Activated naive CD8-positive, alpha-beta T cell treated with anti-CD3 and anti-CD28 coated beads for 36 hours (primary cell): ENCODE results near the gene OARD1. TPM values are rescaled to one million over a fixed set of nuclear protein-coding genes. Genes with fewer than 3 reads are reported as not detected.
"Not testable (repeated sequence)": the region's sequence is repeated elsewhere in the genome, so short reads cannot be mapped to it uniquely, and the experiment has no call there.

Experiments used
- DNase-seq: peaks from one replicate; pipeline ENCODE4 v3.0.0; 2021
- H3K27ac Mint-ChIP-seq: one replicate; pipeline ENCODE4 v1.8.0; 2022; ENCODE audit warnings: mild to moderate bottlenecking, moderate library complexity, mixed read lengths
- H3K27me3 Mint-ChIP-seq: one replicate; pipeline ENCODE4 v1.8.0; 2022; ENCODE audit warnings: mild to moderate bottlenecking, mixed read lengths
- H3K36me3 Mint-ChIP-seq: one replicate; pipeline ENCODE4 v1.8.0; 2021; ENCODE audit warnings: mild to moderate bottlenecking, mixed read lengths
- H3K4me1 Mint-ChIP-seq: one replicate; pipeline ENCODE4 v1.8.0; 2021; ENCODE audit warnings: mixed read lengths
- H3K4me3 Mint-ChIP-seq: one replicate; pipeline ENCODE4 v1.8.0; 2022; ENCODE audit warnings: mild to moderate bottlenecking, moderate library complexity, mixed read lengths
- H3K9me3 Mint-ChIP-seq: one replicate; pipeline ENCODE4 v1.8.0; 2022; ENCODE audit warnings: mixed read lengths
- total RNA-seq, 2 experiments: library from RNA; stranded (reverse); gene quantifications; one replicate each; pipeline ENCODE4 v1.2.3, GENCODE V29; 2021

OARD1 gene
- total RNA-seq, 2 experiments from 2014 or later = 43.7 to 44.2 TPM

DNA sequence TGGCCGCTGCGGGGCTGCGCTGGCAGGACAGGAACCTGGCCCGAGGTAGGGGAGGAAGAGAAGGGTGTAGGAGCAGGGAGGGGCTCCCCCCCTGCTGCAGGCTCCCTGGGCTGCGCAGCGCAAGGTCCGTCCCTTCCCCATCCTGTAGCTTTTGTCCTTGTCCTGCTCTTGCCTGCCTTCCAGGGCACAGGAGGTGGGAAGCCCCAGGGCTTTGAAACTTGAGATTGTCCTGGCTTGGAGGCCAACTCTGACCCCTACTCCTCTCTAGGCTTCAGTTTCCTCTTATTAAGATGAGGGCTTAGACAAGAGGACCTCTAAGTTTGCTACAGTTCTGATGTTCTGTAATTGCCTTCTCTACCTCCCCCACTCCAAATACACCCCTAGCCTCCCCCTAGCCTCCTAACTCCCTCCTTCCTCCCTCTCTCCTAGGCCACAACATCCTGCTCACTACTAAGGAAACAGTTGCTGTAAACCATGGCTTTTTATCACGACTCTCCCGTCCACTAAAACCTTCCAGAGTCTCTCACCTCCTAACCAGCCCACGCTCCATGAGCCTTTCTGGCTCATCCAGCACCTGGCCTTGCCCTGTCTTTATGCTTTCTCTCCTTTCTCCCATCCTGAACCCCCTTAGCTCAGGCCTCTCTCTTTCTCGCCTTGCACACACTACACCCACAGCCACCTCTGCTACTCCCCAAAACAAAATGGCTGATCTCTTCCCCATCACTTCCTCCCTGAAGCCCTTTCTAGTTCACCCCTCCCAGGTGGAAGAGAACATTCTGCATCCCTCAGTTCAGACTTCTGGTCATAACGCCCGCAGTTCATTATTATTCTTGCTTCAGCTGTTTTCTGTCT lies 43.4 kb downstream of the OARD1 start:
- no peak for DNase-seq
- no peaks in the 10 kb centered on the region for H3K27me3 Mint-ChIP-seq
- peak overlapping the region; percentile 86 for H3K4me3 Mint-ChIP-seq
- no peaks in the 10 kb centered on the region for H3K36me3 Mint-ChIP-seq
- H3K9me3 Mint-ChIP-seq = no peaks in the 10 kb centered on the region
- peak overlapping the region; percentile 62 for H3K27ac Mint-ChIP-seq
- H3K4me1 Mint-ChIP-seq = peaks cover 17% of the 10 kb centered on the region

DNA sequence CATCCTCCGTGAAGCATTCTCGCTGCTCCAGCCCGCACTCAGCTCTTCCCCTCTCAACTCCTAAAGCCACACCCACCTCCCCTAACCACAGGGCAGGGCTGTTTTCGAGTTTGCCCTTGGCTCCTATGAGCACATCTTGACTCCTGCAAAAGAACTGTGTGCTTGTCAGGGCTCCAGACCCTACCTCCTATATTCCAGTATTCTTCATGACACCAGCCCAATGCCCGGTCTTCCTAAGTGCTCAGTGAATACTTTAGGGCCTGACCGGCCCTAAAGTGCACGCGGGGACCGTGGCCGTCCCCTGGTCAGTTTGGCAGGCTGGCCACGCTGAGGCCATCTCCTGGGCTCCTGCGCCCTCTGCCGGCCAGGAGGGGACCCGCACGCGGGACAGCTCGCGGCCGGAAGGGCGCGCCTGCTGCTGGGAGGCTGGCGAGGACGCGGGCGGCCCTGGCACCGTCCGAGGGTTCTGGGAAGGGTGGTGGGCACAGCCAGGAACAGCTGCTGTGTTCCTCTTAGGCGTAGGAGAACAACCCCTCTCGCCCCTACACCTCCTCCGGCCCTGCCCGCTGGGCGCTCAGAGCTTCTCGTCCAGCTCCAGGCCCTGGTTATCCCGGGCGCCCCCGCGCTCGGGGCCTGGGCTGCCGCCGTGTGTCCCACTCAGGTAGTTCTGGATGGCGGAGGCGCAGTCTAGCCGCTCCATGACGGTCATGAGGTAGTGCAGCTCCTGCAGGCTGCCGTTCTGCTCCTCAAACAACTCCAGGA lies 44.2 kb downstream of the OARD1 start:
- H3K4me3 Mint-ChIP-seq = peak overlapping the region; percentile 86
- H3K9me3 Mint-ChIP-seq = no peaks in the 10 kb centered on the region
- no peaks in the 10 kb centered on the region for H3K36me3 Mint-ChIP-seq
- peaks cover 17% of the 10 kb centered on the region for H3K4me1 Mint-ChIP-seq
- peak overlapping the region; percentile 78 for H3K27ac Mint-ChIP-seq
- H3K27me3 Mint-ChIP-seq = no peaks in the 10 kb centered on the region
- peak; percentile 83 for DNase-seq

DNA sequence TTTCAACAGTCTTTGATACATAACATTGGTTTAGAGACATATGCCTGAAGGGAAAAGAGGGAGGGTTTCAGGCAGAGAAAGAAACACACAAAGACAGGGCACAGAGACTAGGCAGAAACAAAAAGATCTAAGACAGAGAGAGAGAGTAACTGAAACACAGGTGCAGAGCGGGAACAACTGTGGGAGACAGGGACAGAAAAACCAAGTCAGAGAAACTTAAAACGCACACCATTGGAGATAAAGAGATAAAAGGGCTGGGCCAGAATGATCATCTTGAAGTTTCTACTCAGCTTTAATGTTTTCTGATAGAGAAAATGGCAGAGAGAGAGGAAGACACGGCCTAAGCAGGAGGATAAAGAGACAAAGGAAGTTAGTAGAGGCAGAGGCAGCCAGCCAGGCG lies 44.9 kb downstream of the OARD1 start:
- no peaks in the 10 kb centered on the region for H3K9me3 Mint-ChIP-seq

DNA sequence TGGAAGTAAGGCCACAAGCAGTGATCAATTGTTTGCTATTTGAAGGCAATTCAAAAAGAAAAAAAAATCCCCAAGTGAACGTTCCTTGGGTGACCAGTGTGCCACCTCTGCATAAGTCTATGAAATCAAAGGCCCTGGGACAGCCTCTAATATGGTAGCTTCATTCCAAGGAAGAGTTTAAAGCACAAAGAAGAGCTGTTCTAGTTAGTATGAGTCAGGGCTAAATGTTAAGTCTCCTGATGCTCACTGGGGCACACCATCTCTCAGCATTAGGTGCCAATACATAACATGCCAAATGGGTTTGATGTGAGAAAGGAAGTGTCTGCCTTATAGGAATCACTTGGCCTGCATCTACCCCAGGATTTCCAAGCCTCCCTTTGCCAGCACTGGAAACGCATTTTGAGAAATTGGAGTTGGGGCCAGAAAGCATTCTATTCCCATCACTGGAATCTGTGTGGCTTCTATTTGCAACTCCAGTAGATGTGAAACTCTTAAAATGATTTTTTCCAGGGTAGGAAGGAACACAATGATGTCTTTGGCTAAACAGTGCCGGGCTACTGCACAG lies 46.1 kb downstream of the OARD1 start:
- H3K36me3 Mint-ChIP-seq = no peaks in the 10 kb centered on the region
- no peaks in the 10 kb centered on the region for H3K27me3 Mint-ChIP-seq
- H3K27ac Mint-ChIP-seq = no peak overlapping the region
- peaks cover 17% of the 10 kb centered on the region for H3K4me1 Mint-ChIP-seq
- DNase-seq = no peak
- H3K4me3 Mint-ChIP-seq = no peak overlapping the region
- no peaks in the 10 kb centered on the region for H3K9me3 Mint-ChIP-seq

More for the DNA sequence above, 44.9 kb downstream of the OARD1 start:
- H3K27ac Mint-ChIP-seq = peak overlapping the region; percentile 10
- DNase-seq = no peak
- peak overlapping the region; percentile 86 for H3K4me3 Mint-ChIP-seq
- H3K27me3 Mint-ChIP-seq = no peaks in the 10 kb centered on the region
- H3K4me1 Mint-ChIP-seq = peaks cover 17% of the 10 kb centered on the region
- no peaks in the 10 kb centered on the region for H3K36me3 Mint-ChIP-seq

DNA sequence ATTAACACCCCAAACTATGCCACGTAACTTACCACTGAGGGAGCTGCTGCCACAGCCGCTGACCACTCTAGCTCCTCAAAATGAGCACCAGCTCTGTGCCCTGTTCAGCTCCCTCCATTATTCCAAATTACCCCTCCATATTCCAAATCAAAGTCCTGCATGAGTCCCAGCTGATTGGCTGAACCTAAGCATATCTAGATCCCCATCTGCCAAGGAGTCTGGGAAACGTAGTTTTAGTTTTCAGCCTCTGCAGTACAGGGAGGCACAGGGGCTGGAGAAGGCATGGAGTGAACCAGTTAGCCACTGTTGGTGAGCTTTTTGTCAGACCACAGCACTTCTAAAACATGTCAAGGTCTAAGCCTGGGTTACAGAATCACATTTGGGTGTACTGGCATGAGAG lies 49.0 kb downstream of the OARD1 start:
- Mint-ChIP-seq H3K9me3 (no peaks in the 10 kb centered on the region), H3K36me3 (no peaks in the 10 kb centered on the region), H3K27me3 (no peaks in the 10 kb centered on the region), H3K4me3 (no peak overlapping the region), H3K27ac (no peak overlapping the region), H3K4me1 (peaks cover 10% of the 10 kb centered on the region)
- no peak for DNase-seq

DNA sequence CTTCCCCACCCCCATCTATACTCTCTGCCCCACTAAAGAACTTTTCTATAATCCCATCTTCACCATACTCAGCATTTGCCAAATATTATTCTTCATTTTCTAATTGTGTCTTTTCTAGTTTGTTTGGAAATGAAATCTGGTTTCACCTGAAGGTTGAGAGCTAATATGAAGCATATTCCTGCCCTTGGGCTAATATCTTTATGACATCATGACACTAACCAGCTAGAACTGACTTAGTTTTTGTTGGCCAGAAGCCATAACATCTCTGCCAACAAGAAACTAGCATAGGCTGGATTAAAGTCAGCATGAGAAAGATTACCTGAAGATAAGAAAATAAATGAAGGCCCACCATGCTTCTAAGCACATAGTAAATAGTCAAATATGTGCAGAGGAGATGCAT lies 49.9 kb downstream of the OARD1 start:
- Mint-ChIP-seq H3K36me3 (no peaks in the 10 kb centered on the region), H3K9me3 (no peaks in the 10 kb centered on the region), H3K27me3 (no peaks in the 10 kb centered on the region), H3K27ac (no peak overlapping the region), H3K4me3 (no peak overlapping the region), H3K4me1 (peaks cover 3% of the 10 kb centered on the region)
- DNase-seq = no peak

DNA sequence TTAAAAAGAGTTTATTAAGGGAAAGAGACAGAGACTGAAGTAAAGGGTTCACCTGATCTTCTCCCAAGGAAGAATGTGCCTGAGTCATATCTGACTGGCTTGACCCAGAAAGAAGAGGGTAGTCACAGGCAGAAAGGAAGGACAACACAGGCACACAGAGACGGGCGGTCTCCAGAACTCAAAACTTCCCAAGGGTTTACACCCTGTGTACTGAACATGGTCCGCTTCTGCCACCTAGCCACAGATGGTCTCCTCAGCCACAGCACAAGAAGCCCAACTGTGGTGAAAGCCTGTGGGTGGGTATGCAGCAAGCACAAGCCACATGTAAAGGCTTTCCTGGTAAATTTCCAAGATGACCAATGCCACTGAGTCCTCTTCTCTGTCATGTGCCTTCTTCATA lies 50.3 kb downstream of the OARD1 start:
- Mint-ChIP-seq H3K4me1 (no peaks in the 10 kb centered on the region), H3K27me3 (no peaks in the 10 kb centered on the region), H3K4me3 (no peak overlapping the region), H3K27ac (no peak overlapping the region), H3K36me3 (no peaks in the 10 kb centered on the region), H3K9me3 (no peaks in the 10 kb centered on the region)
- DNase-seq = no peak

DNA sequence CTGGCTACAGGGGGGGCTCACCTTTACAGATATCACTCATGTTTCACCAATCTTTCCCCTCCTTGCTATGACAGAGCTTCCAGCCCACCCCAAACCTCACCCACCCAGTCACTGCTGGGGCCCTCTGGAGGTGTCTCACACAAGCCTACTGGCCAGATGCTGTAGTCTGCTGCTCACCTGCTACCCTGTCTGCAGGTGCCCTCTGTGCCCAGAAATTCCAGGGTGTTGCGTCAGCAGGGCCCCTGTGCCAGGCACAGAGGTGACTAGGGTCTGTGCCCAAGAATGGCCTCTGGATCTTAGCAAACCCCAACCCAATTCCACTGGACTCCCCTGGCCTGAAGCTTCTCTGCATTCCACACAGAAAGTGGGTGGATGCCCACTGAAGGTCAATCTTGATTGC lies 54.5 kb downstream of the OARD1 start:
- Mint-ChIP-seq H3K27ac (no peak overlapping the region), H3K27me3 (no peaks in the 10 kb centered on the region), H3K4me1 (no peaks in the 10 kb centered on the region), H3K36me3 (no peaks in the 10 kb centered on the region), H3K9me3 (no peaks in the 10 kb centered on the region), H3K4me3 (no peak overlapping the region)
- DNase-seq = no peak

DNA sequence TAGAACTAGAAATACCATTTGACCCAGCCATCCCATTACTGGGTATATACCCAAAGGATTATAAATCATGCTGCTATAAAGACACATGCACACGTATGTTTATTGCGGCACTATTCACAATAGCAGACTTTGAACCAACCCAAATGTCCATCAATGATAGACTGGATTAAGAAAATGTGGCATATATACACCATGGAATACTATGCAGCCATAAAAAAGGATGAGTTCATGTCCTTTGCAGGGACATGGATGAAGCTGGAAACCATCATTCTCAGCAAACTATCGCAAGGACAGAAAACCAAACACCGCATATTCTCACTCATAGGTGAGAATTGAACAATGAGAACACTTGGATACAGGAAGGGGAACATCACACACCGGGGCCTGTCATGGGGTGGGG lies 56.3 kb downstream of the OARD1 start:
- not testable (repeated sequence) for H3K27ac Mint-ChIP-seq, H3K4me3 Mint-ChIP-seq, DNase-seq, H3K27me3 Mint-ChIP-seq, H3K36me3 Mint-ChIP-seq, H3K9me3 Mint-ChIP-seq, H3K4me1 Mint-ChIP-seq

DNA sequence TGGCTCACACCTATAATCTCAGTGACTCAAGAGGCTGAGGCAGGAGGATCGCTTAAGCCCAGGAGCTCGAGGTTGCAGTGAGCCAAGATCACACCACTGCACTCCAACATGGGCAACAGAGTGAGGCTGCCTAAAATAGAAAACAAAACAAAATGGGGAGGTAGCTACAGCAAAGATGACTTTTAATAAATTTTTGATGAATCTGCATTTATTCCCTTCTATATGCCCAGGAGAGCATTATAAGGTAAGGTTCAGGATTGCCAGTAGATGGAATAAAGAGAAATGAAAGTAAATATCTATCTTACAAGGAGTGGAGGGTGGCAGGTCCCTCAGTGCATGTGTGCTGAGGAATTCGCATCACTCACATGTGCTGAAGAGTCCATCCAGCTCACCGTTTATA lies 57.4 kb downstream of the OARD1 start:
- H3K9me3 Mint-ChIP-seq = no peaks in the 10 kb centered on the region
- no peaks in the 10 kb centered on the region for H3K4me1 Mint-ChIP-seq
- no peaks in the 10 kb centered on the region for H3K36me3 Mint-ChIP-seq
- no peak for DNase-seq
- no peaks in the 10 kb centered on the region for H3K27me3 Mint-ChIP-seq
- no peak overlapping the region for H3K4me3 Mint-ChIP-seq
- no peak overlapping the region for H3K27ac Mint-ChIP-seq

Other genes starting within 250 kb of the OARD1 start
- 1 to 10 TPM; 1.3 to 1.7 TPM for gene UNC5CL, start 33.1 kb downstream of the OARD1 start, total RNA-seq
- not detected for gene TSPO2, start 29.9 kb downstream of the OARD1 start, total RNA-seq
- gene APOBEC2, start 19.2 kb downstream of the OARD1 start, total RNA-seq = not detected
- 10 to 100 TPM; 24.5 to 25.4 TPM for gene NFYA, start 618 bp upstream of the OARD1 start, total RNA-seq
- not detected for gene TREML1, start 82.0 kb upstream of the OARD1 start, total RNA-seq
- gene TREM2, start 90.8 kb upstream of the OARD1 start, total RNA-seq = not detected
- gene TREML2, start 128.8 kb upstream of the OARD1 start, total RNA-seq = 1 to 10 TPM; 8.9 TPM
- gene TREML4, start 156.0 kb upstream of the OARD1 start, total RNA-seq = not detected
- gene TREM1, start 214.3 kb upstream of the OARD1 start, total RNA-seq = under 1 TPM in 1 of 2 experiments, not detected in 1; 0.30 TPM